Gastrocnemius medialis (tissue), 4 donors: ENCODE data around the gene P2RX5.

Experiments used
- CTCF ChIP-seq, 5 experiments: fragments of 450-650 bp in 3 of 5; fragments of 200-600 bp in 2 of 5; sonication (generic) in 2 of 5; IDR thresholded peaks in 4 of 5; conservative IDR thresholded peaks in 1 of 5; 1 replicate in 4 of 5; 2 replicates in 1 of 5; pipeline ENCODE4 v1.5.1; 2016 to 2019; ENCODE audit warnings: antibody characterized with exemption in 5 of 5, mild to moderate bottlenecking in 3 of 5, moderate library complexity in 3 of 5
- POLR2A ChIP-seq, 2 donors: fragments of 450-650 bp; IDR thresholded peaks; one replicate each; pipeline ENCODE4 v1.6.1; 2017; ENCODE audit warnings: antibody characterized with exemption in 2 of 2, mild to moderate bottlenecking in 2 of 2, moderate library complexity in 2 of 2

- TF ChIP-seq CTCF (IDR thresholded peaks at IDR 0.05 in 4 of 5, conservative IDR thresholded peaks at IDR 0.05 in 1 of 5) (peak in 1 of 5 experiments; percentile 26), POLR2A (IDR thresholded peaks at IDR 0.05) (no peak)
Measured at GRCh38 chr17:3659541-3660111, 36.3 kb downstream of the P2RX5 start.
